HG03571 (cell line): ENCODE data around the gene SH3BP5L.
A peak's percentile ranks its signal among the peaks of the same experiment; 100 is the strongest.

Experiments used
- ATAC-seq: cut with Tn5 transposase; IDR thresholded peaks from one replicate; pipeline ENCODE4 v1.9.1; 2021; ENCODE audit not compliant: unreplicated experiment

The SH3BP5L gene

GRCh38 chr1:248825909-248826760 is at the start of gene SH3BP5L:
TSS of gene SH3BP5L (minus strand) at chr1:248825915. CDS start at chr1:248824935, 980 bp downstream.
- ATAC-seq, result peak; percentile 93

GRCh38 chr1:248873993-248874533 is 48.3 kb upstream of the SH3BP5L start:
- peak; percentile 62 for ATAC-seq

- ATAC-seq, result peak; percentile 82
These were observed 47.8 kb upstream of the SH3BP5L start for GRCh38 chr1:248873409-248873992.

- peak; percentile 31 for ATAC-seq
These were observed 47.2 kb upstream of the SH3BP5L start for GRCh38 chr1:248872752-248873408.

GRCh38 chr1:248871837-248872401 is 46.2 kb upstream of the SH3BP5L start:
- no peak for ATAC-seq

- ATAC-seq, result peak; percentile 71
These were observed 37.5 kb upstream of the SH3BP5L start for GRCh38 chr1:248862998-248863881.

- no peak for ATAC-seq
These were observed 36.9 kb upstream of the SH3BP5L start for GRCh38 chr1:248862695-248862997.

GRCh38 chr1:248861616-248862015 is 35.9 kb upstream of the SH3BP5L start:
- no peak for ATAC-seq

GRCh38 chr1:248860007-248860406 is 34.3 kb upstream of the SH3BP5L start:
- ATAC-seq, result no peak

GRCh38 chr1:248858891-248859889 is 33.5 kb upstream of the SH3BP5L start, which contains the start of gene ZNF692:
TSS of gene ZNF692 (minus strand) at chr1:248859085. CDS start at chr1:248858309, 776 bp downstream.
- peak; percentile 62 for ATAC-seq

GRCh38 chr1:248858096-248858890 is 32.6 kb upstream of the SH3BP5L start:
- peak; percentile 30 for ATAC-seq

GRCh38 chr1:248857749-248858095 is 32.0 kb upstream of the SH3BP5L start:
- peak; percentile 0 for ATAC-seq

- ATAC-seq, result no peak
These were observed 31.5 kb upstream of the SH3BP5L start for GRCh38 chr1:248857201-248857600.

GRCh38 chr1:248856176-248856575 is 30.5 kb upstream of the SH3BP5L start:
- no peak for ATAC-seq

GRCh38 chr1:248855580-248855979 is 29.9 kb upstream of the SH3BP5L start:
- no peak for ATAC-seq

GRCh38 chr1:248853663-248854375 is 28.1 kb upstream of the SH3BP5L start:
- no peak for ATAC-seq

- ATAC-seq, result no peak
These were observed 27.0 kb upstream of the SH3BP5L start for GRCh38 chr1:248852481-248853405.
